GM12878 (cell line): ENCODE results near the gene DGKA. TPM values are rescaled to one million over a fixed set of nuclear protein-coding genes. Genes with fewer than 3 reads are reported as not detected.
A peak's percentile ranks its signal among the peaks of the same experiment; 100 is the strongest.

Experiments
- BACH1 ChIP-seq: fragments of 450-650 bp; IDR thresholded peaks from 2 replicates; pipeline ENCODE4 v1.6.1; 2017; ENCODE audit warnings: mild to moderate bottlenecking, borderline replicate concordance
- CHD2 ChIP-seq: IDR thresholded peaks from 2 replicates; pipeline ENCODE4 v1.6.1; 2011; ENCODE audit warnings: low read depth, low read length, improper control_type of control experiment, borderline replicate concordance
- ETV6 ChIP-seq, 2 experiments: fragments of 450-650 bp in 1 of 2; IDR thresholded peaks in 1 of 2; conservative IDR thresholded peaks in 1 of 2; 2 replicates each; pipeline ENCODE4 v1.6.1; 2014; ENCODE audit warnings: antibody characterized with exemption in 1 of 2, borderline replicate concordance in 1 of 2, low read depth in 1 of 2, mild to moderate bottlenecking in 1 of 2, moderate library complexity in 1 of 2
- GABPA ChIP-seq: IDR thresholded peaks from 2 replicates; pipeline ENCODE4 v1.6.1; 2014; ENCODE audit warnings: antibody characterized with exemption, low read depth, mild to moderate bottlenecking, inconsistent platforms
- HDGF ChIP-seq: fragments of 450-650 bp; IDR thresholded peaks from 2 replicates; pipeline ENCODE4 v1.6.1; 2016; ENCODE audit warnings: antibody characterized with exemption
- JUNB ChIP-seq: IDR thresholded peaks from 2 replicates; pipeline ENCODE4 v1.6.1; 2016; ENCODE audit warnings: antibody characterized with exemption, mild to moderate bottlenecking
- MEF2A ChIP-seq: IDR thresholded peaks from 2 replicates; pipeline ENCODE4 v1.6.1; 2011; ENCODE audit warnings: low read depth, mild to moderate bottlenecking, low read length, moderate library complexity; ENCODE audit not compliant: insufficient read depth
- POU2F2 ChIP-seq: IDR thresholded peaks from 3 replicates; pipeline ENCODE4 v1.6.1; 2011; ENCODE audit warnings: low read depth, mild to moderate bottlenecking, low read length, borderline replicate concordance
- RCOR1 ChIP-seq: conservative IDR thresholded peaks from 2 replicates; pipeline ENCODE4 v1.6.1; 2012; ENCODE audit warnings: low read depth, low read length, improper control_type of control experiment
- RUNX3 ChIP-seq: IDR thresholded peaks from 2 replicates; pipeline ENCODE4 v1.6.1; 2012; ENCODE audit warnings: low read length, inconsistent platforms
- SMC3 ChIP-seq: IDR thresholded peaks from 2 replicates; pipeline ENCODE4 v1.6.1; 2011; ENCODE audit warnings: low read length, improper control_type of control experiment, borderline replicate concordance
- SP1 ChIP-seq: IDR thresholded peaks from one replicate; pipeline ENCODE4 v1.6.1; 2011; ENCODE audit warnings: low read depth, low read length
- SREBF1 ChIP-seq: IDR thresholded peaks from 2 replicates; pipeline ENCODE4 v1.6.1; 2012; ENCODE audit warnings: mild to moderate bottlenecking, low read length
- YY1 ChIP-seq: IDR thresholded peaks from 2 replicates; pipeline ENCODE4 v1.6.1; 2011; ENCODE audit warnings: low read depth, mild to moderate bottlenecking, low read length
- ZSCAN29 ChIP-seq: fragments of 450-650 bp; IDR thresholded peaks from 2 replicates; pipeline ENCODE4 v1.6.1; 2017; ENCODE audit warnings: mild to moderate bottlenecking, moderate library complexity
- polyA plus RNA-seq, 11 experiments: library from polyadenylated mRNA; depleted of rRNA in 4 of 11; unstranded in 6 of 11; stranded (reverse) in 5 of 11; fragments of >200 nt; fragmentation: Nextera tagmentation in 4 of 11; fragmentation: Illumina TruSeq in 1 of 11; extraction: Ambion mirVana in 4 of 11; extraction: Trizol in 1 of 11; gene quantifications; 1 replicate in 1 of 11; 2 replicates in 10 of 11; pipeline versions ENCODE4 v1.2.1 to v1.2.3, GENCODE V29; 2011 to 2016; ENCODE audit warnings: inconsistent platforms in 2 of 11, missing spikeins in 2 of 11, low read depth in 1 of 11
- total RNA-seq, 4 experiments: library from RNA; depleted of rRNA in 3 of 4; stranded (reverse); fragments of >200 nt in 3 of 4; fragmentation: Illumina TruSeq in 1 of 4; extraction: Trizol in 1 of 4; gene quantifications; 2 replicates each; pipeline versions ENCODE4 v1.2.1 to v1.2.3, GENCODE V29; 2013 to 2021
- TF ChIP-seq, protein P1 (sequence below): fragments of 450-650 bp; IDR thresholded peaks from 2 replicates; pipeline ENCODE4 v1.6.1; 2016; ENCODE audit warnings: mild to moderate bottlenecking
- TF ChIP-seq, protein P2 (sequence below): fragments of 450-650 bp; IDR thresholded peaks from 2 replicates; pipeline ENCODE4 v1.6.1; 2018; ENCODE audit warnings: mild to moderate bottlenecking, low read depth, moderate library complexity; ENCODE audit not compliant: partially characterized antibody
- TF ChIP-seq, protein P3 (sequence below), 3 experiments: IDR thresholded peaks in 2 of 3; conservative IDR thresholded peaks in 1 of 3; 2 replicates each; pipeline ENCODE4 v1.5.1; 2011; ENCODE audit warnings: low read depth in 3 of 3, low read length in 3 of 3, mild to moderate bottlenecking in 3 of 3, control low read depth in 2 of 3, moderate library complexity in 2 of 3, inconsistent platforms in 1 of 3, mixed read lengths in 1 of 3; ENCODE audit not compliant: control insufficient read depth in 2 of 3, insufficient read depth in 1 of 3; ENCODE audit errors: extremely low read depth in 1 of 3
- TF ChIP-seq, protein P4 (sequence below): fragments of 450-650 bp; IDR thresholded peaks from 2 replicates; pipeline ENCODE4 v1.6.1; 2017; ENCODE audit warnings: low read depth, mild to moderate bottlenecking, moderate library complexity
- TF ChIP-seq, protein P5 (sequence below): fragments of 450-650 bp; conservative IDR thresholded peaks from 2 replicates; pipeline ENCODE4 v1.6.1; 2017; ENCODE audit warnings: mild to moderate bottlenecking, moderate library complexity

Gene DGKA
- total and polyA plus RNA-seq, 10 of the 15 experiments (the other 5 are each of a cell fraction or from before 2014, with no cell fraction given): 14.0 to 65.5 (median 37.1) TPM

DNA sequence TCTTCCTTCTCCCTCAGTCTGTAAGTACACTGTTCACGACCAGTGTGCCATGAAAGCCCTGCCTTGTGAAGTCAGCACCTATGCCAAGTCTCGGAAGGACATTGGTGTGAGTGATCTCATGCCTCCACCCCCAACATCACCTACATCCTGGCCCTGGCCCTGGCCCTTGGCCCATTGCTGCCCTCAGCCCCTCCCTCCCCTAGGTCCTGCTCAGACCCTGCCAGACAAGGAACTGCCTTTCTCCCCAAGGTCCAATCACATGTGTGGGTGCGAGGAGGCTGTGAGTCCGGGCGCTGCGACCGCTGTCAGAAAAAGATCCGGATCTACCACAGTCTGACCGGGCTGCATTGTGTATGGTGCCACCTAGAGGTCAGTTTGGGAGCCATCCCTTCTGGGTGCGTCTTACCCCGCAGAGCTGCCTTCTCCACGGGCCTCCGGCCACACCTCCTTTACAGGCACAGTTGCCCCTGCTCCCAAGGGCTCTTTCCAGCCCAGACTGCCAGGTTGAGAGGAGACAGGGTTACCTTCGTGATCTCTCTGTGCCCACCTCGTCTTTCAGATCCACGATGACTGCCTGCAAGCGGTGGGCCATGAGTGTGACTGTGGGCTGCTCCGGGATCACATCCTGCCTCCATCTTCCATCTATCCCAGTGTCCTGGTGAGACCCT, 9.2 kb downstream of the DGKA start (continued):
- TF ChIP-seq, protein P1, sequence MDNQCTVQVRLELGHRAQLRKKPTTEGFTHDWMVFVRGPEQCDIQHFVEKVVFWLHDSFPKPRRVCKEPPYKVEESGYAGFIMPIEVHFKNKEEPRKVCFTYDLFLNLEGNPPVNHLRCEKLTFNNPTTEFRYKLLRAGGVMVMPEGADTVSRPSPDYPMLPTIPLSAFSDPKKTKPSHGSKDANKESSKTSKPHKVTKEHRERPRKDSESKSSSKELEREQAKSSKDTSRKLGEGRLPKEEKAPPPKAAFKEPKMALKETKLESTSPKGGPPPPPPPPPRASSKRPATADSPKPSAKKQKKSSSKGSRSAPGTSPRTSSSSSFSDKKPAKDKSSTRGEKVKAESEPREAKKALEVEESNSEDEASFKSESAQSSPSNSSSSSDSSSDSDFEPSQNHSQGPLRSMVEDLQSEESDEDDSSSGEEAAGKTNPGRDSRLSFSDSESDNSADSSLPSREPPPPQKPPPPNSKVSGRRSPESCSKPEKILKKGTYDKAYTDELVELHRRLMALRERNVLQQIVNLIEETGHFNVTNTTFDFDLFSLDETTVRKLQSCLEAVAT: 0 out of 2 replicates have a peak, but pooled peaks have one; percentile 32
- TF ChIP-seq GABPA: no peak
- peak; percentile 61; the same call in 1 of the 2 replicates for TF ChIP-seq YY1
- no peak for TF ChIP-seq ETV6 (conservative IDR thresholded peaks at IDR 0.05 in 1 of 2, IDR thresholded peaks at IDR 0.05 in 1 of 2; ENCODE audit: borderline replicate concordance in 1 of 2, low read depth in 1 of 2)
- peak; percentile 11 for TF ChIP-seq SP1
- TF ChIP-seq, protein P2, sequence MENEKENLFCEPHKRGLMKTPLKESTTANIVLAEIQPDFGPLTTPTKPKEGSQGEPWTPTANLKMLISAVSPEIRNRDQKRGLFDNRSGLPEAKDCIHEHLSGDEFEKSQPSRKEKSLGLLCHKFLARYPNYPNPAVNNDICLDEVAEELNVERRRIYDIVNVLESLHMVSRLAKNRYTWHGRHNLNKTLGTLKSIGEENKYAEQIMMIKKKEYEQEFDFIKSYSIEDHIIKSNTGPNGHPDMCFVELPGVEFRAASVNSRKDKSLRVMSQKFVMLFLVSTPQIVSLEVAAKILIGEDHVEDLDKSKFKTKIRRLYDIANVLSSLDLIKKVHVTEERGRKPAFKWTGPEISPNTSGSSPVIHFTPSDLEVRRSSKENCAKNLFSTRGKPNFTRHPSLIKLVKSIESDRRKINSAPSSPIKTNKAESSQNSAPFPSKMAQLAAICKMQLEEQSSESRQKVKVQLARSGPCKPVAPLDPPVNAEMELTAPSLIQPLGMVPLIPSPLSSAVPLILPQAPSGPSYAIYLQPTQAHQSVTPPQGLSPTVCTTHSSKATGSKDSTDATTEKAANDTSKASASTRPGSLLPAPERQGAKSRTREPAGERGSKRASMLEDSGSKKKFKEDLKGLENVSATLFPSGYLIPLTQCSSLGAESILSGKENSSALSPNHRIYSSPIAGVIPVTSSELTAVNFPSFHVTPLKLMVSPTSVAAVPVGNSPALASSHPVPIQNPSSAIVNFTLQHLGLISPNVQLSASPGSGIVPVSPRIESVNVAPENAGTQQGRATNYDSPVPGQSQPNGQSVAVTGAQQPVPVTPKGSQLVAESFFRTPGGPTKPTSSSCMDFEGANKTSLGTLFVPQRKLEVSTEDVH: peak; percentile 23
- peak; percentile 94 for TF ChIP-seq ZSCAN29
- 0 out of 2 replicates have a peak, but pooled peaks have one; percentile 39 for TF ChIP-seq CHD2
- TF ChIP-seq RCOR1: no peak
- TF ChIP-seq MEF2A: no peak
- TF ChIP-seq, protein P3, sequence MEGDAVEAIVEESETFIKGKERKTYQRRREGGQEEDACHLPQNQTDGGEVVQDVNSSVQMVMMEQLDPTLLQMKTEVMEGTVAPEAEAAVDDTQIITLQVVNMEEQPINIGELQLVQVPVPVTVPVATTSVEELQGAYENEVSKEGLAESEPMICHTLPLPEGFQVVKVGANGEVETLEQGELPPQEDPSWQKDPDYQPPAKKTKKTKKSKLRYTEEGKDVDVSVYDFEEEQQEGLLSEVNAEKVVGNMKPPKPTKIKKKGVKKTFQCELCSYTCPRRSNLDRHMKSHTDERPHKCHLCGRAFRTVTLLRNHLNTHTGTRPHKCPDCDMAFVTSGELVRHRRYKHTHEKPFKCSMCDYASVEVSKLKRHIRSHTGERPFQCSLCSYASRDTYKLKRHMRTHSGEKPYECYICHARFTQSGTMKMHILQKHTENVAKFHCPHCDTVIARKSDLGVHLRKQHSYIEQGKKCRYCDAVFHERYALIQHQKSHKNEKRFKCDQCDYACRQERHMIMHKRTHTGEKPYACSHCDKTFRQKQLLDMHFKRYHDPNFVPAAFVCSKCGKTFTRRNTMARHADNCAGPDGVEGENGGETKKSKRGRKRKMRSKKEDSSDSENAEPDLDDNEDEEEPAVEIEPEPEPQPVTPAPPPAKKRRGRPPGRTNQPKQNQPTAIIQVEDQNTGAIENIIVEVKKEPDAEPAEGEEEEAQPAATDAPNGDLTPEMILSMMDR (IDR thresholded peaks at IDR 0.05 in 2 of 3, conservative IDR thresholded peaks at IDR 0.05 in 1 of 3; ENCODE audit: control insufficient read depth in 2 of 3, extremely low read depth in 1 of 3, insufficient read depth in 1 of 3, low read depth in 3 of 3, low read length in 3 of 3): peak; percentile 91 to 95 (median 94); a peak in 5 of 6 replicates
- peak; percentile 79; the same call in 1 of the 2 replicates for TF ChIP-seq SMC3
- TF ChIP-seq, protein P4, sequence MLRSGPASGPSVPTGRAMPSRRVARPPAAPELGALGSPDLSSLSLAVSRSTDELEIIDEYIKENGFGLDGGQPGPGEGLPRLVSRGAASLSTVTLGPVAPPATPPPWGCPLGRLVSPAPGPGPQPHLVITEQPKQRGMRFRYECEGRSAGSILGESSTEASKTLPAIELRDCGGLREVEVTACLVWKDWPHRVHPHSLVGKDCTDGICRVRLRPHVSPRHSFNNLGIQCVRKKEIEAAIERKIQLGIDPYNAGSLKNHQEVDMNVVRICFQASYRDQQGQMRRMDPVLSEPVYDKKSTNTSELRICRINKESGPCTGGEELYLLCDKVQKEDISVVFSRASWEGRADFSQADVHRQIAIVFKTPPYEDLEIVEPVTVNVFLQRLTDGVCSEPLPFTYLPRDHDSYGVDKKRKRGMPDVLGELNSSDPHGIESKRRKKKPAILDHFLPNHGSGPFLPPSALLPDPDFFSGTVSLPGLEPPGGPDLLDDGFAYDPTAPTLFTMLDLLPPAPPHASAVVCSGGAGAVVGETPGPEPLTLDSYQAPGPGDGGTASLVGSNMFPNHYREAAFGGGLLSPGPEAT: peak; percentile 35; the same call in 1 of the 2 replicates
- TF ChIP-seq, protein P5, sequence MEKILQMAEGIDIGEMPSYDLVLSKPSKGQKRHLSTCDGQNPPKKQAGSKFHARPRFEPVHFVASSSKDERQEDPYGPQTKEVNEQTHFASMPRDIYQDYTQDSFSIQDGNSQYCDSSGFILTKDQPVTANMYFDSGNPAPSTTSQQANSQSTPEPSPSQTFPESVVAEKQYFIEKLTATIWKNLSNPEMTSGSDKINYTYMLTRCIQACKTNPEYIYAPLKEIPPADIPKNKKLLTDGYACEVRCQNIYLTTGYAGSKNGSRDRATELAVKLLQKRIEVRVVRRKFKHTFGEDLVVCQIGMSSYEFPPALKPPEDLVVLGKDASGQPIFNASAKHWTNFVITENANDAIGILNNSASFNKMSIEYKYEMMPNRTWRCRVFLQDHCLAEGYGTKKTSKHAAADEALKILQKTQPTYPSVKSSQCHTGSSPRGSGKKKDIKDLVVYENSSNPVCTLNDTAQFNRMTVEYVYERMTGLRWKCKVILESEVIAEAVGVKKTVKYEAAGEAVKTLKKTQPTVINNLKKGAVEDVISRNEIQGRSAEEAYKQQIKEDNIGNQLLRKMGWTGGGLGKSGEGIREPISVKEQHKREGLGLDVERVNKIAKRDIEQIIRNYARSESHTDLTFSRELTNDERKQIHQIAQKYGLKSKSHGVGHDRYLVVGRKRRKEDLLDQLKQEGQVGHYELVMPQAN: no peak
- no peak for TF ChIP-seq SREBF1
- TF ChIP-seq BACH1: no peak
- peak; percentile 76 for TF ChIP-seq RUNX3
- peak; percentile 61; the same call in 1 of the 3 replicates for TF ChIP-seq POU2F2
- TF ChIP-seq HDGF: 0 out of 2 replicates have a peak, but pooled peaks have one; percentile 82
- TF ChIP-seq JUNB: no peak
